Subcutaneous adipose tissue (tissue), 4 donors: ENCODE data around the gene PLPPR5. TPM values are rescaled to one million over a fixed set of nuclear protein-coding genes. Genes with fewer than 3 reads are reported as not detected.

ENCODE experiments used
- small RNA-seq: library from RNA; depleted of rRNA; stranded (forward); fragments of <200 nt; gene quantifications from one replicate; pipeline ENCODE3, GENCODE V24; 2016
- total RNA-seq, 4 donors: library from RNA; depleted of rRNA; stranded (reverse); fragments of >200 nt; gene quantifications; one replicate each; pipeline ENCODE4 v1.1.0, GENCODE V29; 2016
- TF ChIP-seq, protein P1 (sequence below): fragments of 450-650 bp; IDR thresholded peaks from one replicate; pipeline ENCODE4 v1.5.1; 2016; ENCODE audit warnings: low read depth, mild to moderate bottlenecking, control low read depth, antibody characterized with exemption, moderate library complexity

PLPPR5 gene
- total RNA-seq, 4 donors from 2014 or later, result not detected

DNA sequence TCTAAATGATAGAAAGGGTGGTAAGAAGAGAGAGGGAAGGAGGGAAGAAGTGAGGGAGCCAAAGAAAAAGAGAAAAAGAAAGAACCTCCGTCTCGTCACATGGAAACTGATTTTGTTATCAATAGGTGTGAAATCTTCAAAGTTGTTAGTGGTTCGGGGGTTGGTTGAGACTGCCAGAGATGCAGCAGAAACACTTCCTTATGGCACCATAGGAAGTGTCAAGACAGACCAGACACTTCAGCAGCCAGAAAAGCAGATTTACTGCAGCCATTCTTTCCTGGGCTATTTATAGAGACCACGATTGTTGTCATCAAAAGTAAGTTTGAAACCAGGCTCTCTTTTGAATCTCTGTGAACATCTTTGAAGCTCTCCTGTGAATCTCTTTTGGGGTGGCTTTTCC is 150.5 kb downstream of the PLPPR5 start:
- TF ChIP-seq, protein P1, sequence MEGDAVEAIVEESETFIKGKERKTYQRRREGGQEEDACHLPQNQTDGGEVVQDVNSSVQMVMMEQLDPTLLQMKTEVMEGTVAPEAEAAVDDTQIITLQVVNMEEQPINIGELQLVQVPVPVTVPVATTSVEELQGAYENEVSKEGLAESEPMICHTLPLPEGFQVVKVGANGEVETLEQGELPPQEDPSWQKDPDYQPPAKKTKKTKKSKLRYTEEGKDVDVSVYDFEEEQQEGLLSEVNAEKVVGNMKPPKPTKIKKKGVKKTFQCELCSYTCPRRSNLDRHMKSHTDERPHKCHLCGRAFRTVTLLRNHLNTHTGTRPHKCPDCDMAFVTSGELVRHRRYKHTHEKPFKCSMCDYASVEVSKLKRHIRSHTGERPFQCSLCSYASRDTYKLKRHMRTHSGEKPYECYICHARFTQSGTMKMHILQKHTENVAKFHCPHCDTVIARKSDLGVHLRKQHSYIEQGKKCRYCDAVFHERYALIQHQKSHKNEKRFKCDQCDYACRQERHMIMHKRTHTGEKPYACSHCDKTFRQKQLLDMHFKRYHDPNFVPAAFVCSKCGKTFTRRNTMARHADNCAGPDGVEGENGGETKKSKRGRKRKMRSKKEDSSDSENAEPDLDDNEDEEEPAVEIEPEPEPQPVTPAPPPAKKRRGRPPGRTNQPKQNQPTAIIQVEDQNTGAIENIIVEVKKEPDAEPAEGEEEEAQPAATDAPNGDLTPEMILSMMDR, result no peak

DNA sequence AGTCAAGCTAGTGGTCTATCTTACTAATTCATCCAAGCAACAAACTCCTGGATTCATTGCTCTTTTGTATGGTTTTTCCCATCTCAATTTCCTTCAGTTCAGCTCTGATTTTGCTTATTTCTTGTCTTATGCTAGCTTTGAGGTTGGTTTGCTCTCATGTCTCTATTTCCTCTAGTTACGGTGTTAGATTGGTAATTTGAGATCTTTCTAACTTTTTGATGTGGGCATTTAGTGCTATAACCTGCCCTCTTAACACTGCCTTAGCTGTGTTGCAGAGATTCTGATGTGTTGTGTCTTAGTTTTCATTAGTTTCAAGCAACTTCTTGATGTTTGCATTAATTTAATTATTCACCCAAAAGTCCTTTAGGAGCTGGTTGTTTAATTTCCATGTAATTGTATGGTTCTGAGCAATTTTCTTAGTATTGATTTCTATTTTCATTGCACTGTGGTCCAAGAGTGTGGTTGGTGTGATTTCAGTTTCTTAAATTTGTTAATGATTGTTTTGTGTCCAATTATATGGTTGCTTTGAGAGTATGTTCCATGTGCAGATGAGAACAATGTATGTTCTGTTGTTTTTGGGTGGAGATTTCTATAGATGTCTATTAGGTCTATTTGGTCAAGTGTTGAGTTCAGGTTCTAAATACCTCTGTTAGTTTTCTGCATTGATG is 154.6 kb downstream of the PLPPR5 start:
- TF ChIP-seq, protein P1, result no peak

DNA sequence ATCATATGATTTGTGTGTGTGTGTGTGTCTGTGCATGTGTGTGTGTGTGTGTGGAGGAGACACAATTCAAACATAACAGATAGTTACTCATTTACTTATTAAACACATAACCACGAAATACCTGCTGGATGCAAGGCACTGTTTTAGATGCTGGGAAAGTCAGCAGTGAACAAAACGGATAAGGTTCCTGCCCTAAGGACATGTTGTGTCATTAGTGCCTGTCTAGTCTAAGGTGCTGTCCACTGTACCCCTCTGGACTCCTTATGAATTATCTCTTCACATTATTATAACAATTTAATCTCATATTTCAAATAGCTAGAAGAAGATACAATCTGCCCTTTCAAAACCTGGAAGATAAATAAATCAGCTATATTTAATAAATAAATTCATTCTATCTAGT is 162.4 kb downstream of the PLPPR5 start:
- TF ChIP-seq, protein P1, result no peak

Small RNAs within 50 kb of the gene (small RNA-seq; reads per million reads assigned to genes)
- not detected for gene AL445433.1
